ENCODE results near the gene MAOA. TPM values are rescaled to one million over a fixed set of nuclear protein-coding genes. Genes with fewer than 3 reads are reported as not detected.
A peak's percentile ranks its signal among the peaks of the same experiment; 100 is the strongest.

Gene MAOA
- total and polyA plus RNA-seq, 9 of the 15 experiments (the other 6 are each of a cell fraction or from before 2014, with no cell fraction given), result 0.68 to 2.7 (median 1.9) TPM

- CTCF ChIA-PET (ENCODE audit: low intra/inter-chr PET ratio), result no interaction called here
- no peak for ATAC-seq
- Histone ChIP-seq H3K9ac (ENCODE audit: insufficient read depth in 1 of 2, low read depth in 2 of 2, low read length in 2 of 2) (no peak overlapping the region), H3K4me2 (ENCODE audit: insufficient read depth, low read length) (no peak overlapping the region), H4K20me1 (replicated peaks; ENCODE audit: control insufficient read depth, insufficient read depth, low read length) (no peaks in the 10 kb centered on the region), H3K27me3 (ENCODE audit: control insufficient read depth in 2 of 2, insufficient read depth in 2 of 2, low read length in 2 of 2) (no peaks in the 10 kb centered on the region), H3K9me3 (replicated peaks; ENCODE audit: control insufficient read depth, insufficient read depth, low read depth, low read length) (no peaks in the 10 kb centered on the region), H3K4me1 (replicated peaks in 1 of 2; ENCODE audit: control insufficient read depth in 2 of 2, insufficient read depth in 2 of 2, low read length in 2 of 2) (no peaks in the 10 kb centered on the region), H2AFZ (ENCODE audit: low read depth, low read length) (no peak overlapping the region), H3K27ac (ENCODE audit: extremely low read depth, low read depth, low read length) (no peak overlapping the region), H3K36me3 (ENCODE audit: control insufficient read depth, insufficient read depth, low read length) (no peaks in the 10 kb centered on the region), H3K4me3 (no peak overlapping the region), H3K9me1 (ENCODE audit: control insufficient read depth, insufficient read depth, low read length) (no peaks in the 10 kb centered on the region), H3K79me2 (ENCODE audit: control insufficient read depth, insufficient read depth, low read length) (no peaks in the 10 kb centered on the region)
- in situ Hi-C loops (cut with MboI), result no loop called here
- BruUV-seq (replicated peaks), result no TSS peak
- WGBS (ENCODE audit: insufficient coverage, low coverage, missing lambda C conversion rate), result 0% methylated on average over 2 of the region's 2 CpGs
- DNase-seq (ENCODE audit: extremely low read depth in 1 of 4, low spot score in 3 of 4), result no peak
- FAIRE-seq, result no peak
- intact Hi-C loops (cut with micrococcal nuclease), result no loop called here
- POLR2A ChIA-PET, result no interaction called here
- TF ChIP-seq MAFG (tag; conservative IDR thresholded peaks at IDR 0.05), result peak; percentile 65
- TF ChIP-seq ZFX (CRISPR knock-in tag; IDR thresholded peaks at IDR 0.05), result no peak
- TF ChIP-seq PTTG1 (tag; IDR thresholded peaks at IDR 0.05; ENCODE audit: low read depth), result no peak
- TF ChIP-seq ZNF316 (IDR thresholded peaks at IDR 0.05), result peak; percentile 81
- no peak for TF ChIP-seq ADNP (tag; IDR thresholded peaks at IDR 0.05)
- TF ChIP-seq PRDM10 (IDR thresholded peaks at IDR 0.05; ENCODE audit: partially characterized antibody), result no peak
- TF ChIP-seq C11orf30 (IDR thresholded peaks at IDR 0.05; ENCODE audit: low read depth), result peak; percentile 68
- TF ChIP-seq KDM4B (IDR thresholded peaks at IDR 0.05; ENCODE audit: borderline replicate concordance in 2 of 2, low read depth in 1 of 2), result no peak
- no peak for TF ChIP-seq OTX1 (CRISPR knock-in tag; IDR thresholded peaks at IDR 0.05)
- no peak for TF ChIP-seq KLF6 (CRISPR knock-in tag; IDR thresholded peaks at IDR 0.05; ENCODE audit: borderline replicate concordance)
- TF ChIP-seq ZSCAN29 (IDR thresholded peaks at IDR 0.05), result no peak
- peak; percentile 64 for TF ChIP-seq NFIC (IDR thresholded peaks at IDR 0.05)
- no peak for TF ChIP-seq NRF1 (conservative IDR thresholded peaks at IDR 0.05 in 1 of 2, IDR thresholded peaks at IDR 0.05 in 1 of 2)
- TF ChIP-seq SIX5 (IDR thresholded peaks at IDR 0.05; ENCODE audit: borderline replicate concordance in 1 of 2, insufficient read depth in 1 of 2, low read depth in 1 of 2, low read length in 2 of 2), result no peak
- TF ChIP-seq MTF1 (CRISPR knock-in tag; IDR thresholded peaks at IDR 0.05; ENCODE audit: borderline replicate concordance), result no peak
- no peak for TF ChIP-seq HNRNPK (IDR thresholded peaks at IDR 0.05; ENCODE audit: low read depth, low read length, poor library complexity, severe bottlenecking)
- no peak for TF ChIP-seq TCF7 (IDR thresholded peaks at IDR 0.05; ENCODE audit: borderline replicate concordance)
- TF ChIP-seq CCNT2 (IDR thresholded peaks at IDR 0.05; ENCODE audit: borderline replicate concordance, extremely low read depth, insufficient read length, low read depth, low read length), result no peak
- no peak for TF ChIP-seq HDAC2 (IDR thresholded peaks at IDR 0.05)
- no peak for TF ChIP-seq TRIM25 (IDR thresholded peaks at IDR 0.05; ENCODE audit: borderline replicate concordance)
Measured at GRCh38 chrX:43679778-43680177, 23.7 kb downstream of the MAOA start.
